Measurements from ENCODE around the gene PHLDB1.

DNA sequence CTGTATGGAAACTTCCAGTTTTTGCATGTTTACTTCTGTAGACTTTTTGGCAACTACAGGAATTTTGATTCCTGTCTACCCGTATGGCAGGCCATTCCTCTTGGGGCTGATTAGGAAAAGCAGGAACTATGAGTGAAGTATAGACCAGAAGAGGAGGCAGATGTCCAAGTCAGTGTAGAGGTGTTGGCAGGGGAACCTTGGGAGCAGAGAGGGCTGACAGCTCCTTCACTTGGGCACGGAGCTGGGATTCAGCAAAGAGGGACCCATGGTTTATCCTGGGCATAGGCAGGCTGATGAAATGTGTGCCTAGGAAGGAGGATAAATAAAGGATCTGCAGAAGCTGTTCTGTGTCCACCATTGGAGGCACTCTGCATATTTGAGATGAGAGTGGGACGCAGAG is 39.0 kb downstream of the PHLDB1 start:
- TF ChIP-seq PKNOX1 (IDR thresholded peaks at IDR 0.05), result no peak
- TF ChIP-seq SP1 (IDR thresholded peaks at IDR 0.05), result no peak
- no peak for TF ChIP-seq FOXA1 (IDR thresholded peaks at IDR 0.05)
- TF ChIP-seq BHLHE40 (IDR thresholded peaks at IDR 0.05; ENCODE audit: borderline replicate concordance), result no peak
- TF ChIP-seq SUZ12 (IDR thresholded peaks at IDR 0.05), result no peak
- no peak for TF ChIP-seq FOXM1 (IDR thresholded peaks at IDR 0.05; ENCODE audit: borderline replicate concordance)
- TF ChIP-seq TARDBP (IDR thresholded peaks at IDR 0.05), result no peak
- no peak for TF ChIP-seq ELF4 (IDR thresholded peaks at IDR 0.05)
- no peak for TF ChIP-seq ZNF384 (IDR thresholded peaks at IDR 0.05)
- TF ChIP-seq FOXK2 (IDR thresholded peaks at IDR 0.05), result no peak
- no peak for TF ChIP-seq NFRKB (IDR thresholded peaks at IDR 0.05)
